NB4 (cell line): ENCODE measurements around the gene FGD3.

ENCODE experiments used
- DNase-seq: peaks from one replicate; pipeline ENCODE4 v3.0.0; 2010; ENCODE audit warnings: low read depth
- H3K4me3 ChIP-seq: one replicate; pipeline ENCODE4 v1.5.1; 2011; ENCODE audit warnings: mild to moderate bottlenecking, low read depth, low read length, moderate library complexity
- CTCF ChIP-seq: IDR thresholded peaks from one replicate; pipeline ENCODE4 v1.5.1; 2012; ENCODE audit warnings: low read depth, low read length
- MAX ChIP-seq: IDR thresholded peaks from 2 replicates; pipeline ENCODE4 v1.6.1; 2011; ENCODE audit warnings: low read depth, low read length
- MYC ChIP-seq: IDR thresholded peaks from 2 replicates; pipeline ENCODE4 v1.6.1; 2011; ENCODE audit warnings: low read depth, low read length
- POLR2A ChIP-seq: IDR thresholded peaks from 2 replicates; pipeline ENCODE4 v1.6.1; 2011; ENCODE audit warnings: mild to moderate bottlenecking; ENCODE audit not compliant: insufficient read length; ENCODE audit errors: extremely low read depth

The FGD3 gene

GRCh38 chr9:93009337-93010015 is 62.2 kb downstream of the FGD3 start:
- TF ChIP-seq MAX (no peak), CTCF (no peak), POLR2A (no peak), MYC (no peak)
- H3K4me3 ChIP-seq = no peak overlapping the region
- no peak for DNase-seq

- H3K4me3 ChIP-seq = no peak overlapping the region
These were observed 62.7 kb downstream of the FGD3 start for GRCh38 chr9:93010056-93010455.

GRCh38 chr9:93010704-93011103 is 63.4 kb downstream of the FGD3 start:
- DNase-seq = no peak
- H3K4me3 ChIP-seq = no peak overlapping the region
- TF ChIP-seq MAX = no peak

More at GRCh38 chr9:93010056-93010455, 62.7 kb downstream of the FGD3 start:
- no peak for DNase-seq
- TF ChIP-seq MAX (no peak), MYC (no peak), CTCF (no peak), POLR2A (no peak)

- no peak for TF ChIP-seq POLR2A
- TF ChIP-seq CTCF = no peak
- TF ChIP-seq MYC = no peak
- no peak for TF ChIP-seq MAX
- no peak for DNase-seq
- no peak overlapping the region for H3K4me3 ChIP-seq
These were observed 63.8 kb downstream of the FGD3 start for GRCh38 chr9:93011114-93011513.

GRCh38 chr9:93012963-93013855 is 65.9 kb downstream of the FGD3 start:
- DNase-seq = no peak
- TF ChIP-seq CTCF (no peak), MAX (no peak)
- no peak overlapping the region for H3K4me3 ChIP-seq
